Stomach smooth muscle (tissue), 2 donors: ENCODE measurements around the gene MON2.

Experiments
- H3K27ac ChIP-seq: one replicate; pipeline ENCODE4 v1.7.0; 2013; ENCODE audit warnings: mild to moderate bottlenecking, low read length, inconsistent platforms
- H3K27me3 ChIP-seq, 2 donors: one replicate each; pipeline ENCODE4 v1.7.0; 2013; ENCODE audit warnings: low read length in 2 of 2; ENCODE audit not compliant: insufficient read depth in 2 of 2, control insufficient read depth in 1 of 2
- H3K36me3 ChIP-seq, 2 donors: one replicate each; pipeline ENCODE4 v1.7.0; 2013; ENCODE audit warnings: low read length in 2 of 2; ENCODE audit not compliant: control insufficient read depth in 2 of 2, insufficient read depth in 2 of 2
- H3K4me1 ChIP-seq: one replicate; pipeline ENCODE4 v1.7.0; 2013; ENCODE audit warnings: low read length; ENCODE audit not compliant: control insufficient read depth, insufficient read depth
- H3K4me3 ChIP-seq, 2 donors: one replicate each; pipeline ENCODE4 v1.7.0; 2013; ENCODE audit warnings: low read length in 2 of 2
- H3K9ac ChIP-seq, 2 donors: one replicate each; pipeline ENCODE4 v1.7.0; 2013; ENCODE audit warnings: low read length in 2 of 2, mild to moderate bottlenecking in 1 of 2
- H3K9me3 ChIP-seq, 2 donors: one replicate each; pipeline ENCODE4 v1.7.0; 2013; ENCODE audit warnings: low read length in 2 of 2; ENCODE audit not compliant: control insufficient read depth in 2 of 2
- donor health status: healthy.
- donor health status: Pancreatic carcinoma.

MON2 gene

DNA sequence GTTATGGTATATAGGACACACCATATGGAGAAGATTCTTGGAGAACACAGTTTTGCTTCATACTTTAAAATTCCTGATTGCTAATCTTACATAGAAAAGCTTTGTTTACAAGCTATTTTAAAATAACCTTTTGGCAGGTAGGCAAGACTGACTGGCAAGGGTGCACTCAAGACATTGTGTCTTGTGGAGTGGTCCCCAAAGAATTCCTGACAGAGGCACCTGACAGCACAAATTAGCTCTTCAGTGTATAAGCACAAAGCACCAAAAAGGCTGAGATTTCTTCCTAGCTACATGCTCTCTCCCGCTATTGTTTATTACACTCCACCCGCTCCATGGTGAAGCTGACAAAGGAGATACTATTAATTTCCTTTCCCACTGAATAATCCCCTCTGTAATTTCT is 139.4 kb downstream of the MON2 start:
- H3K4me3 ChIP-seq, result no peak overlapping the region
- H3K36me3 ChIP-seq, result no peaks in the 10 kb centered on the region
- H3K9me3 ChIP-seq, result no peaks in the 10 kb centered on the region
- H3K27me3 ChIP-seq, result no peaks in the 10 kb centered on the region
- H3K9ac ChIP-seq, result no peak overlapping the region
- H3K27ac ChIP-seq, result no peak overlapping the region
- H3K4me1 ChIP-seq, result no peaks in the 10 kb centered on the region

DNA sequence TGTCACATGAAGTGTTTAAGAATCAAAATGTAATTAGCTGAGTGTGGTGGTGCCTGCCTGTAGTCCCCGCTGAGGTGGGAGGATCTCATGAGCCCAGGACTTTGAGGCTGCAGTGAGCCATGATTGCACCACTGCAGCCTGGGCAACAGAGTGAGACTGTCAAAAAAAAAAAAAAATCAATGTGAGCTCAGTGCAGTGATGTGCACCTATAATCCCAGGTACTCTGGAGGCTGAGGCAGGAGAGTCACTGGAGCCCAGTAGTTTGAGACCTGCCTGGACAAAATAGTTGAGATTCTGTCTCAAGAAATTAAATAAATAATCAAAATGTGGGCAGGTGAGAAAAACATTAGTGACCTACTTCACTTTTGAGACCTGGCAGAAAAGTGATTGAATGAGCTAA is 140.0 kb downstream of the MON2 start:
- Histone ChIP-seq H3K27me3 (no peaks in the 10 kb centered on the region), H3K9me3 (no peaks in the 10 kb centered on the region), H3K4me1 (no peaks in the 10 kb centered on the region), H3K4me3 (no peak overlapping the region), H3K9ac (no peak overlapping the region), H3K27ac (no peak overlapping the region), H3K36me3 (no peaks in the 10 kb centered on the region)

DNA sequence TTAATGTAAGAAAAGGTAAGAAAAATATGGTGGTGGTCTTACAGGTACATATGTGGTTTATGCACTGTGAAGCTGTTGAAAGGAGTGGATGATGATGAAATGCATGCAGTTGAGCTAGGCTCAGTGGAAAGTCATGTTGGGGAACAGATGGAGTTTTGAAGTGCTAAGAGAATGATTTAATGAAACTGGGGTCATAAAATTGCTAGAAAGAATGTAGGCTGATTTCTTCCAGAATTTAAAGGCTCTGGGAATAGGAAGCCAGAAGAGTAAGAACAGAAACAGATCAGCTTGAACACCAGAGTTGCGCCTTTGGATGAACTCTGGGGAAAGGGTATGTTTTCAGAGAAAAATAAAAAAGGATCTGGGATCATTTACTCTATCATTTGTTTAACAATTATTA is 146.5 kb downstream of the MON2 start:
- no peak overlapping the region for H3K9ac ChIP-seq
- no peaks in the 10 kb centered on the region for H3K9me3 ChIP-seq
- no peaks in the 10 kb centered on the region for H3K36me3 ChIP-seq
- H3K27me3 ChIP-seq, result no peaks in the 10 kb centered on the region
- no peak overlapping the region for H3K27ac ChIP-seq
- H3K4me3 ChIP-seq, result no peak overlapping the region
- no peaks in the 10 kb centered on the region for H3K4me1 ChIP-seq

DNA sequence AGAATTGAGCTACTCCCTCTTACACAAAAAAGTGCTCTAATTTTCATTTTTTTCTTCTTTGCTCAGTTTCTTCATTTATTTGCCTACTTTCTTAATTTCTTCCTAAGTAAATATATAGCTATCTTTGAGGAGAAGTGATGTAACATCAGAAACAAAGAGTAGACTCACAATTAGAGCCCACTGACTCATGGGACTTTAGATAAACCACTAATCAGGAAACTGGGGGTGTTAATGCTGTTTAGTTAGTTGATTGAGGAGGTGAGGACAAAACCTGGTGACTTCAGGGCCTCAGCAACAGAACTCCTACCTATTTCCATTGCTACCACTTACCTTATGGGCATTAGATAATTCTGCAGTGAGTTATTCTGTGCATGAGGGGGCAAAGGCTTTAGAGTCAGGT is 151.7 kb downstream of the MON2 start:
- no peak overlapping the region for H3K27ac ChIP-seq
- no peaks in the 10 kb centered on the region for H3K9me3 ChIP-seq
- no peak overlapping the region for H3K4me3 ChIP-seq
- H3K4me1 ChIP-seq, result no peaks in the 10 kb centered on the region
- H3K36me3 ChIP-seq, result no peaks in the 10 kb centered on the region
- H3K27me3 ChIP-seq, result no peaks in the 10 kb centered on the region
- H3K9ac ChIP-seq, result no peak overlapping the region

DNA sequence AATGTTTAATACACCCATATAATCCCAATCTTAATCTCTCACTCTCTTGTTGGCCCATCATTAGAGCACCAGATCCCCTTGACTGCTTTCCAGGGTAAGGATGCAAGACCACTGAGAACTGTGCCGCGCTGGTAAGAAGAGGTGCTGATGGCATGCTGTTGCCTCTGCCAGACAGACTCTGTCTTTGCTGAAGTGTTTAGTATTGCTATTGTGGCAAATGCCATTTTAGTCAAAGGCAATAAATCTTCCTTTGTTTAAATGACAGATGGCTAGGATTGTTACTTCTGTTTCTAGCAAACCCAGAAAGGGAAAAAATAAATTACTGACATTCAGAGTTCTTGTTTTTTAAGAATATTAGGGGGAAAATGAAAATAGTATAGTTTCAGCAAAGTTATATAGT is 152.3 kb downstream of the MON2 start:
- H3K4me3 ChIP-seq, result no peak overlapping the region
- no peak overlapping the region for H3K27ac ChIP-seq
- H3K4me1 ChIP-seq, result no peaks in the 10 kb centered on the region
- H3K27me3 ChIP-seq, result no peaks in the 10 kb centered on the region
- no peaks in the 10 kb centered on the region for H3K9me3 ChIP-seq
- no peak overlapping the region for H3K9ac ChIP-seq
- H3K36me3 ChIP-seq, result no peaks in the 10 kb centered on the region

DNA sequence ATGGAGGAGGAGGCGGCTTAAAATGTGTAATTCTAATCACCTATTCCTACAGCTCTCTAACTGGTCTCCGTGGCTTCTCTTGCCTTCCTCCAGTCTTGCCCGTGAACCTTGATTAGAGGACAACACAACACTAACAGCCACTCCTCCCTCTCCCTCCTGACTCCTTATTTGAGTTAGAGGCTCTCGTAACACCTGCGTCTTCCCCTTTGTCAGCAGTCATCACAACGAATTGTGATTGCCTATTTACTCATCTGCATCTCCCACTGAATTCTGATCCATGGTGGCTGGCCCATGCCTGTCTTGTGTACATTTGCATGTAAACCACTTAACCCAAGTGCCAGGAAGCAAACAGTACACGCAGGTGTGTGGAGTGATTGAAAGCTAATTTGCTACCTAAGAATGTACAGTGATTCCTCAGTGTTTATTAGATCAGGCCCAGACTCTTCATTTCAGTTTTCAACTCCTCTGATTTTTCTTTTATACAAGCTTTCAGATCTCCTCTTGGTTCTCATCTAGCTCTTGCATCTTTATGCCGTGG is 154.5 kb downstream of the MON2 start:
- no peaks in the 10 kb centered on the region for H3K36me3 ChIP-seq
- H3K4me1 ChIP-seq, result no peaks in the 10 kb centered on the region
- no peaks in the 10 kb centered on the region for H3K27me3 ChIP-seq
- H3K9me3 ChIP-seq, result no peaks in the 10 kb centered on the region
- H3K27ac ChIP-seq, result no peak overlapping the region
- no peak overlapping the region for H3K4me3 ChIP-seq
- no peak overlapping the region for H3K9ac ChIP-seq

DNA sequence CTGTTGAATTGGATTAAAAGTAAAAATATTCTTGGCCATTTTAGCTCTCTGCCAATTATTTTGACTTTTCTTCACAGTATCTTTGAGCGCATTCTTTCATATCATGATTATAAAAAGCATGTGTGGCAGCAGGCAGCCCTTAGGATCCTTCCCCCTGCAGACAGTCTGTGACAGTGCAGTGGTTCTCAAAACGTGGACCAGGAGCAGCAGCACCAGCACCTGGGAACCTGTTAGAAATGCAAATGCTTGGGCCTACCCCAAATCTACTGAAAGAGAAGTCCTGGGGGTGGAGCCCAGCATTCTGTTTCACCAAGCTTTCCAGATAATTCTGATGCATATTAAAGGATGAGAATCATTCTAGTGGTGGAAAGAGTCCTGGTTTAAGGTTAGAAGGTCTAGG is 155.6 kb downstream of the MON2 start:
- no peak overlapping the region for H3K4me3 ChIP-seq
- no peaks in the 10 kb centered on the region for H3K4me1 ChIP-seq
- H3K9ac ChIP-seq, result no peak overlapping the region
- H3K27ac ChIP-seq, result no peak overlapping the region
- H3K9me3 ChIP-seq, result no peaks in the 10 kb centered on the region
- no peaks in the 10 kb centered on the region for H3K36me3 ChIP-seq
- H3K27me3 ChIP-seq, result no peaks in the 10 kb centered on the region

DNA sequence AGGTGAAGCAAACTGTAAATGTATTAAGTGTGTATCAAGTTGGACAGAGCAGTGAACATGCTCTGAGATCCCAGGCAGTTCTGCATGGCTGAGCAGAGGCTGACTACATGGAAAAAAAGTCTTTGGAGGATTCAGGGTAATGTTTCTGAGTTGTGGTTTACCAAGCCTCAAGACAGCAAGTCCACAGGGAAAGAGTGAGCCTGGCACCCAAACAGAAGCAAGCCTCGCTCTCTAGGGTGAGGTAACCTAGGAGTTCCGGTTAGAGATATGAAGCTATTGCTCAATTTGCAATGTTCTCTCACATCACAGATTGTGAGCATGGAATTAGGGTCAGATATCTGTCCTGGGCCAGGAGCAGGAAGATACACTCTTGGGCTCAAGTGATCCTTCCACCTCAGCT is 158.6 kb downstream of the MON2 start:
- H3K27ac ChIP-seq, result no peak overlapping the region
- no peaks in the 10 kb centered on the region for H3K36me3 ChIP-seq

DNA sequence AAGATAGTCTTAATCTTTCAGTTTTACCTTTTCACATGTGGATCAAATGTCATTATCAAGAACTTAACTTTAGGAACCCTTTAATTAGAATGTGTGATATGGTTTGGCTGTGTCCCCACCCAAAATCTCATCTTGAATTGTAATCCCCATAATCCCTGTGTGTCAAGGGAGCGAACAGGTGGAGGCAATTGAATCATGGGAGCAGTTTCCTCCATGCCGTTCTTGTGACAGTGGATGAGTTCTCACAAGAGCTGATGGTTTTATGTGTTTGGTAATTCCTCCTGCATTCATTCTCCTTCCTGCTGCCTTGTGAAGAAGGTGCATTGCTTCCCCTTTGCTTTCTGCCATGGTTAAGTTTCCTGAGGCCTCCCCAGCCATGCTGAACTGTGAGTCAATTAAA is 160.6 kb downstream of the MON2 start:
- H3K27ac ChIP-seq, result no peak overlapping the region
- no peaks in the 10 kb centered on the region for H3K36me3 ChIP-seq
- H3K4me1 ChIP-seq, result peaks cover 6% of the 10 kb centered on the region
- H3K9me3 ChIP-seq, result no peaks in the 10 kb centered on the region
- no peak overlapping the region for H3K4me3 ChIP-seq
- H3K9ac ChIP-seq, result no peak overlapping the region
- H3K27me3 ChIP-seq, result no peaks in the 10 kb centered on the region

More for the DNA sequence above, 158.6 kb downstream of the MON2 start:
- H3K9me3 ChIP-seq, result no peaks in the 10 kb centered on the region
- no peak overlapping the region for H3K9ac ChIP-seq
- no peaks in the 10 kb centered on the region for H3K4me1 ChIP-seq
- no peak overlapping the region for H3K4me3 ChIP-seq
- no peaks in the 10 kb centered on the region for H3K27me3 ChIP-seq

DNA sequence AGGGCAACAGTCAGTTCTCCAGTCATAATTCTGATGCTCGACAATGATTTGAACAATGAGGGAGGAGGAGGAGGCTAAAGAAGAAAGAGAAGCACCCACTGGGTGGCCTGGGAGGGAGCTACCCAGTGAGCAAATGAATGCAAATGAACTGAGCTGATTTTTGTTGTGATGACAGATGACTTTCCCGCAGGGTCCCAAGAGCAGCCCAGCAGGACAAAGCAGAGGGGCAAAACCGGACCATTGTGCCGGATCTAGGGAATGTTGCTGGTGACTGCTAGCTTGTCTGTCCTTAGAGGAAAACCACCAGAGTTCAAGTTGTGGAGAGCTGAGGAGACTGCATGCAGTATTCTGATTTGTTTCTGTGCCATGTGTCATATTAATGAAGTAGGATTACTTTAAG is 162.8 kb downstream of the MON2 start:
- H3K27ac ChIP-seq, result no peak overlapping the region
- no peaks in the 10 kb centered on the region for H3K27me3 ChIP-seq
- no peaks in the 10 kb centered on the region for H3K9me3 ChIP-seq

DNA sequence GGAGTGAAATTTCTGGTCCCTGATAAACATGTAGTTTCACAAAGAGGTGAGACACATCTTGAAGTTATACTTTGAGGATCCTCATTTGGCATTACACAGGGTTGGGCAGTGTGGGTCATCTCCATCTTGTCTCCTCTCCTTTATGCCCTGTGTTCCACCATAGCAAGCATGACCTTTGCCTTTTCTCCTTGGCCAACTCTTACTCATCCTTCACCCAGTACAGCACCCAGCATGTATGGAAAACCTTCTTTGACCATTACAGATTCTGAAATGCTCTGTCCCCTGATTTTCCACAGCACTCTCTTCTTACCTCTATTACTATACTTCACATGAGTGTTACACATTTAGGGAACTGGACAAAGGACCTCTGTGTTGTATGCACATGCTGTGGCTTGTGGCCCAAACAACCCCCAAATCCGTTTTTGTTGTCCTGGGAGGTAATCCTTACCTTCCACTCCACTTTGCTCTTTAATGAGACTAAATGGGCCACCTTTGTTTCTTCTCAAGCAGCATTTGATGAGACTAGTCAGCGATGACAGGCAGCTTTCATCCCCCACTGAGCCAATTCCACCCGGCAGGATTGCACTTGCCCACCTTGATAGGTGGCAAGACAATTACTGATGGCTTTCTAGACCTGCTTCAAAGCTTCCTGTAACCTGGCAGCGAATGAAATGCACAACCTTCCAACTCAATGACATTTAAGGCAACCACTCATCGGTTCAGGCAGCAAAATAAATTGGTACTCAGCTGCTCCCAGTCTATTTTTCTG is 163.5 kb downstream of the MON2 start:
- Histone ChIP-seq H3K9me3 (no peaks in the 10 kb centered on the region), H3K4me1 (peaks cover 15% of the 10 kb centered on the region), H3K36me3 (no peaks in the 10 kb centered on the region), H3K4me3 (no peak overlapping the region), H3K27me3 (no peaks in the 10 kb centered on the region), H3K9ac (no peak overlapping the region), H3K27ac (no peak overlapping the region)

More for the DNA sequence above, 162.8 kb downstream of the MON2 start:
- Histone ChIP-seq H3K36me3 (no peaks in the 10 kb centered on the region), H3K9ac (no peak overlapping the region), H3K4me1 (peaks cover 15% of the 10 kb centered on the region), H3K4me3 (no peak overlapping the region)
